Activated CD8-positive, alpha-beta memory T cell treated with anti-CD3 and anti-CD28 coated beads, Interleukin-2, amount 50 U/mL, for 1 hour (primary cell): ENCODE data around the gene NFATC1.
"Not testable (repeated sequence)": the region's sequence is repeated elsewhere in the genome, so short reads cannot be mapped to it uniquely, and the experiment has no call there.

Experiments used
- DNase-seq: peaks from one replicate; pipeline ENCODE4 v3.0.0-alpha.2; 2020; ENCODE audit errors: extremely low read depth

The NFATC1 gene

GRCh38 chr18:79476031-79476917, 80.5 kb downstream of the NFATC1 start:
- no peak for DNase-seq

GRCh38 chr18:79476918-79477571, 81.3 kb downstream of the NFATC1 start:
- no peak for DNase-seq

- no peak for DNase-seq
Observed at GRCh38 chr18:79477711-79478483, 82.2 kb downstream of the NFATC1 start.

GRCh38 chr18:79478484-79479115, 82.9 kb downstream of the NFATC1 start:
- DNase-seq: no peak

GRCh38 chr18:79479116-79479760, 83.5 kb downstream of the NFATC1 start:
- DNase-seq: no peak

- DNase-seq: no peak
Observed at GRCh38 chr18:79479761-79480161, 84.0 kb downstream of the NFATC1 start.

GRCh38 chr18:79480171-79481045, 84.7 kb downstream of the NFATC1 start:
- no peak for DNase-seq

- DNase-seq: no peak
Observed at GRCh38 chr18:79481046-79481790, 85.5 kb downstream of the NFATC1 start.

- not testable (repeated sequence) for DNase-seq
Observed at GRCh38 chr18:79483393-79483792, 87.7 kb downstream of the NFATC1 start.

GRCh38 chr18:79483971-79484491, 88.3 kb downstream of the NFATC1 start:
- DNase-seq: no peak

- DNase-seq: no peak
Observed at GRCh38 chr18:79484661-79485621, 89.2 kb downstream of the NFATC1 start.

- DNase-seq: no peak
Observed at GRCh38 chr18:79485788-79486355, 90.1 kb downstream of the NFATC1 start.

- DNase-seq: no peak
Observed at GRCh38 chr18:79486356-79487182, 90.8 kb downstream of the NFATC1 start.

GRCh38 chr18:79487183-79487800, 91.6 kb downstream of the NFATC1 start:
- no peak for DNase-seq

GRCh38 chr18:79487801-79488201, 92.1 kb downstream of the NFATC1 start:
- DNase-seq: no peak

GRCh38 chr18:79488311-79489050, 92.8 kb downstream of the NFATC1 start:
- no peak for DNase-seq
